ENCODE measurements around the gene NEO1.
"Not testable (repeated sequence)": the region's sequence is repeated elsewhere in the genome, so short reads cannot be mapped to it uniquely, and the experiment has no call there.

Gene NEO1

GRCh38 chr15:73153024-73153423 is 100.8 kb downstream of the NEO1 start:
- Mint-ChIP-seq H3K27me3 (ENCODE audit: low read depth) (no peaks in the 10 kb centered on the region), H3K36me3 (ENCODE audit: low read depth) (peaks cover 28% of the 10 kb centered on the region), H3K4me3 (no peak overlapping the region)

GRCh38 chr15:73153447-73153846 is 101.2 kb downstream of the NEO1 start:
- H3K36me3 Mint-ChIP-seq (ENCODE audit: low read depth), result peaks cover 28% of the 10 kb centered on the region

More at GRCh38 chr15:73153024-73153423, 100.8 kb downstream of the NEO1 start:
- peaks cover 56% of the 10 kb centered on the region for H3K9me3 Mint-ChIP-seq
- no peak overlapping the region for H3K27ac Mint-ChIP-seq
- DNase-seq (ENCODE audit: low spot score), result no peak
- H3K4me1 Mint-ChIP-seq (ENCODE audit: low read depth), result peaks cover 2% of the 10 kb centered on the region

GRCh38 chr15:73156431-73157191 is 104.3 kb downstream of the NEO1 start:
- Mint-ChIP-seq H3K9me3 (peaks cover 42% of the 10 kb centered on the region), H3K4me3 (no peak overlapping the region), H3K27ac (no peak overlapping the region), H3K36me3 (ENCODE audit: low read depth) (peaks cover 21% of the 10 kb centered on the region), H3K4me1 (ENCODE audit: low read depth) (peaks cover 2% of the 10 kb centered on the region), H3K27me3 (ENCODE audit: low read depth) (no peaks in the 10 kb centered on the region)
- DNase-seq (ENCODE audit: low spot score), result no peak

More at GRCh38 chr15:73153447-73153846, 101.2 kb downstream of the NEO1 start:
- H3K4me1 Mint-ChIP-seq (ENCODE audit: low read depth), result peaks cover 2% of the 10 kb centered on the region
- peaks cover 56% of the 10 kb centered on the region for H3K9me3 Mint-ChIP-seq
- no peak for DNase-seq (ENCODE audit: low spot score)
- no peaks in the 10 kb centered on the region for H3K27me3 Mint-ChIP-seq (ENCODE audit: low read depth)
- no peak overlapping the region for H3K27ac Mint-ChIP-seq
- no peak overlapping the region for H3K4me3 Mint-ChIP-seq

- Mint-ChIP-seq H3K4me1 (ENCODE audit: low read depth) (no peaks in the 10 kb centered on the region), H3K4me3 (no peak overlapping the region), H3K27me3 (ENCODE audit: low read depth) (no peaks in the 10 kb centered on the region), H3K9me3 (peaks cover 17% of the 10 kb centered on the region), H3K36me3 (ENCODE audit: low read depth) (peaks cover 9% of the 10 kb centered on the region), H3K27ac (no peak overlapping the region)
- DNase-seq (ENCODE audit: low spot score), result no peak
These were observed 109.3 kb downstream of the NEO1 start for GRCh38 chr15:73161546-73161945.

GRCh38 chr15:73165435-73165834 is 113.2 kb downstream of the NEO1 start:
- Mint-ChIP-seq H3K9me3 (peaks cover 12% of the 10 kb centered on the region), H3K4me3 (no peak overlapping the region), H3K27me3 (ENCODE audit: low read depth) (no peaks in the 10 kb centered on the region), H3K4me1 (ENCODE audit: low read depth) (no peaks in the 10 kb centered on the region), H3K36me3 (ENCODE audit: low read depth) (peaks cover 7% of the 10 kb centered on the region), H3K27ac (no peak overlapping the region)
- DNase-seq (ENCODE audit: low spot score), result no peak

- H3K27ac Mint-ChIP-seq, result no peak overlapping the region
- H3K36me3 Mint-ChIP-seq (ENCODE audit: low read depth), result peaks cover 7% of the 10 kb centered on the region
- DNase-seq (ENCODE audit: low spot score), result no peak
- peaks cover 12% of the 10 kb centered on the region for H3K9me3 Mint-ChIP-seq
- no peak overlapping the region for H3K4me3 Mint-ChIP-seq
- H3K27me3 Mint-ChIP-seq (ENCODE audit: low read depth), result no peaks in the 10 kb centered on the region
- H3K4me1 Mint-ChIP-seq (ENCODE audit: low read depth), result no peaks in the 10 kb centered on the region
These were observed 113.6 kb downstream of the NEO1 start for GRCh38 chr15:73165844-73166243.

GRCh38 chr15:73166711-73167110 is 114.4 kb downstream of the NEO1 start:
- not testable (repeated sequence) for H3K4me1 Mint-ChIP-seq (ENCODE audit: low read depth); H3K27me3 Mint-ChIP-seq (ENCODE audit: low read depth); H3K4me3 Mint-ChIP-seq; DNase-seq (ENCODE audit: low spot score); H3K27ac Mint-ChIP-seq; H3K36me3 Mint-ChIP-seq (ENCODE audit: low read depth)
- H3K9me3 Mint-ChIP-seq, result peaks cover 12% of the 10 kb centered on the region

GRCh38 chr15:73168487-73168886 is 116.2 kb downstream of the NEO1 start:
- Mint-ChIP-seq H3K4me1 (ENCODE audit: low read depth) (no peaks in the 10 kb centered on the region), H3K36me3 (ENCODE audit: low read depth) (peaks cover 7% of the 10 kb centered on the region), H3K27me3 (ENCODE audit: low read depth) (no peaks in the 10 kb centered on the region), H3K4me3 (no peak overlapping the region), H3K27ac (no peak overlapping the region), H3K9me3 (peaks cover 12% of the 10 kb centered on the region)
- no peak for DNase-seq (ENCODE audit: low spot score)

- H3K36me3 Mint-ChIP-seq (ENCODE audit: low read depth), result no peaks in the 10 kb centered on the region
- no peak overlapping the region for H3K27ac Mint-ChIP-seq
- no peak for DNase-seq (ENCODE audit: low spot score)
- H3K4me1 Mint-ChIP-seq (ENCODE audit: low read depth), result no peaks in the 10 kb centered on the region
- no peaks in the 10 kb centered on the region for H3K27me3 Mint-ChIP-seq (ENCODE audit: low read depth)
- H3K4me3 Mint-ChIP-seq, result no peak overlapping the region
- no peaks in the 10 kb centered on the region for H3K9me3 Mint-ChIP-seq
These were observed 119.4 kb downstream of the NEO1 start for GRCh38 chr15:73171711-73172110.

- Mint-ChIP-seq H3K27me3 (ENCODE audit: low read depth) (no peaks in the 10 kb centered on the region), H3K27ac (no peak overlapping the region), H3K4me3 (no peak overlapping the region)
These were observed 120.2 kb downstream of the NEO1 start for GRCh38 chr15:73172508-73172907.

GRCh38 chr15:73174171-73174570 is 121.9 kb downstream of the NEO1 start:
- Mint-ChIP-seq H3K27me3 (ENCODE audit: low read depth) (no peaks in the 10 kb centered on the region), H3K36me3 (ENCODE audit: low read depth) (no peaks in the 10 kb centered on the region), H3K27ac (no peak overlapping the region), H3K9me3 (no peaks in the 10 kb centered on the region), H3K4me1 (ENCODE audit: low read depth) (no peaks in the 10 kb centered on the region), H3K4me3 (no peak overlapping the region)
- DNase-seq (ENCODE audit: low spot score), result no peak

More at GRCh38 chr15:73172508-73172907, 120.2 kb downstream of the NEO1 start:
- Mint-ChIP-seq H3K9me3 (no peaks in the 10 kb centered on the region), H3K36me3 (ENCODE audit: low read depth) (no peaks in the 10 kb centered on the region), H3K4me1 (ENCODE audit: low read depth) (no peaks in the 10 kb centered on the region)
- no peak for DNase-seq (ENCODE audit: low spot score)

- Mint-ChIP-seq H3K4me3 (no peak overlapping the region), H3K27ac (no peak overlapping the region), H3K9me3 (peaks cover 2% of the 10 kb centered on the region), H3K4me1 (ENCODE audit: low read depth) (no peaks in the 10 kb centered on the region), H3K27me3 (ENCODE audit: low read depth) (no peaks in the 10 kb centered on the region), H3K36me3 (ENCODE audit: low read depth) (no peaks in the 10 kb centered on the region)
- no peak for DNase-seq (ENCODE audit: low spot score)
These were observed 123.1 kb downstream of the NEO1 start for GRCh38 chr15:73175382-73175781.

- H3K27ac Mint-ChIP-seq, result no peak overlapping the region
These were observed 124.3 kb downstream of the NEO1 start for GRCh38 chr15:73176598-73176997.

GRCh38 chr15:73183071-73183470 is 130.8 kb downstream of the NEO1 start:
- Mint-ChIP-seq H3K27ac (no peak overlapping the region), H3K9me3 (peaks cover 34% of the 10 kb centered on the region), H3K27me3 (ENCODE audit: low read depth) (no peaks in the 10 kb centered on the region), H3K36me3 (ENCODE audit: low read depth) (peaks cover 4% of the 10 kb centered on the region), H3K4me1 (ENCODE audit: low read depth) (no peaks in the 10 kb centered on the region), H3K4me3 (no peak overlapping the region)
- DNase-seq (ENCODE audit: low spot score), result no peak

More at GRCh38 chr15:73176598-73176997, 124.3 kb downstream of the NEO1 start:
- DNase-seq (ENCODE audit: low spot score), result no peak
- Mint-ChIP-seq H3K36me3 (ENCODE audit: low read depth) (peaks cover 2% of the 10 kb centered on the region), H3K27me3 (ENCODE audit: low read depth) (no peaks in the 10 kb centered on the region), H3K4me3 (no peak overlapping the region), H3K9me3 (peaks cover 12% of the 10 kb centered on the region), H3K4me1 (ENCODE audit: low read depth) (no peaks in the 10 kb centered on the region)

- no peaks in the 10 kb centered on the region for H3K36me3 Mint-ChIP-seq (ENCODE audit: low read depth)
- no peak overlapping the region for H3K4me3 Mint-ChIP-seq
- peaks cover 7% of the 10 kb centered on the region for H3K9me3 Mint-ChIP-seq
- no peak overlapping the region for H3K27ac Mint-ChIP-seq
- H3K27me3 Mint-ChIP-seq (ENCODE audit: low read depth), result peaks cover 4% of the 10 kb centered on the region
- H3K4me1 Mint-ChIP-seq (ENCODE audit: low read depth), result no peaks in the 10 kb centered on the region
- DNase-seq (ENCODE audit: low spot score), result no peak
These were observed 137.9 kb downstream of the NEO1 start for GRCh38 chr15:73190189-73190601.

All from T-helper 2 cell treated with Interferon-gamma antibody and Interleukin-4, amounts not matched to agents 5 μg/mL and 100 μg/mL, for 36 hours (primary cell).